Mesothelial cell of epicardium (in vitro differentiated cells): ENCODE results near the gene TRMT1L. TPM values are rescaled to one million over a fixed set of nuclear protein-coding genes. Genes with fewer than 3 reads are reported as not detected.

Experiments
- DNase-seq, 2 experiments: peaks; one replicate each; pipeline ENCODE4 v3.0.0; 2021; ENCODE audit warnings: low spot score in 2 of 2; ENCODE audit not compliant: unreplicated experiment in 2 of 2
- H3K27ac Mint-ChIP-seq: 2 replicates; pipeline ENCODE4 v1.8.0; 2021; ENCODE audit warnings: mixed read lengths
- H3K27me3 Mint-ChIP-seq: 2 replicates; pipeline ENCODE4 v1.8.0; 2021; ENCODE audit warnings: low read depth, mixed read lengths
- H3K36me3 Mint-ChIP-seq: 2 replicates; pipeline ENCODE4 v1.8.0; 2021; ENCODE audit warnings: mixed read lengths
- H3K4me1 Mint-ChIP-seq: 2 replicates; pipeline ENCODE4 v1.8.0; 2021; ENCODE audit warnings: mixed read lengths
- H3K4me3 Mint-ChIP-seq: 2 replicates; pipeline ENCODE4 v1.8.0; 2021; ENCODE audit warnings: mild to moderate bottlenecking, moderate library complexity, mixed read lengths
- H3K9me3 Mint-ChIP-seq: 2 replicates; pipeline ENCODE4 v1.8.0; 2021; ENCODE audit warnings: mixed read lengths
- total RNA-seq: library from RNA; stranded (reverse); gene quantifications from 3 replicates; pipeline ENCODE4 v1.2.1, GENCODE V29; 2021
- TF ChIP-seq, protein P1 (sequence below): fragments of 200-600 bp; sonication (generic); IDR thresholded peaks from one replicate; pipeline ENCODE4 v1.5.0; 2021; ENCODE audit warnings: antibody characterized with exemption; ENCODE audit not compliant: unreplicated experiment

Gene TRMT1L
- total RNA-seq, 1 donor from 2014 or later = 16.7 TPM

DNA sequence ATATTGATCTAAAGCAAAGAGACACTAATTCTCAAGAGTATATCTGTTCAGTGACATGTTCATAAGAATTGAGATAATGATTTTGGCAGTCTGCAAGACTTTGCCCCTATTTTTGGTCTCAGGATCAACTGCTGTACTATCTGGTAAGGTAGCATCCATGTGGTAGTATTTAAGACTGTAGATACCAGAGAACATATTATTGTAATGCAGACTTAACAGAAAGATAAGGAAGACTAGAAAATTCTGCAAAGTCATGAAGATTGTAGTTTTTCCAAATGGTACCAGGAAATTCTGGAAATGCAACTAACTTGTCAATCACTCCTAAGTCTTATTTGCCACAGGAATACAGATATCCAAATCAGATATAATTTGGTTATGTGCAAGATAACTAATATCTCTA, 76.3 kb downstream of the TRMT1L start:
- Mint-ChIP-seq H3K9me3 (peaks cover 8% of the 10 kb centered on the region), H3K4me3 (no peak overlapping the region), H3K27me3 (no peaks in the 10 kb centered on the region), H3K27ac (no peak overlapping the region), H3K4me1 (no peaks in the 10 kb centered on the region), H3K36me3 (peaks cover 6% of the 10 kb centered on the region)
- TF ChIP-seq, protein P1, sequence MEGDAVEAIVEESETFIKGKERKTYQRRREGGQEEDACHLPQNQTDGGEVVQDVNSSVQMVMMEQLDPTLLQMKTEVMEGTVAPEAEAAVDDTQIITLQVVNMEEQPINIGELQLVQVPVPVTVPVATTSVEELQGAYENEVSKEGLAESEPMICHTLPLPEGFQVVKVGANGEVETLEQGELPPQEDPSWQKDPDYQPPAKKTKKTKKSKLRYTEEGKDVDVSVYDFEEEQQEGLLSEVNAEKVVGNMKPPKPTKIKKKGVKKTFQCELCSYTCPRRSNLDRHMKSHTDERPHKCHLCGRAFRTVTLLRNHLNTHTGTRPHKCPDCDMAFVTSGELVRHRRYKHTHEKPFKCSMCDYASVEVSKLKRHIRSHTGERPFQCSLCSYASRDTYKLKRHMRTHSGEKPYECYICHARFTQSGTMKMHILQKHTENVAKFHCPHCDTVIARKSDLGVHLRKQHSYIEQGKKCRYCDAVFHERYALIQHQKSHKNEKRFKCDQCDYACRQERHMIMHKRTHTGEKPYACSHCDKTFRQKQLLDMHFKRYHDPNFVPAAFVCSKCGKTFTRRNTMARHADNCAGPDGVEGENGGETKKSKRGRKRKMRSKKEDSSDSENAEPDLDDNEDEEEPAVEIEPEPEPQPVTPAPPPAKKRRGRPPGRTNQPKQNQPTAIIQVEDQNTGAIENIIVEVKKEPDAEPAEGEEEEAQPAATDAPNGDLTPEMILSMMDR = no peak
- no peak for DNase-seq

DNA sequence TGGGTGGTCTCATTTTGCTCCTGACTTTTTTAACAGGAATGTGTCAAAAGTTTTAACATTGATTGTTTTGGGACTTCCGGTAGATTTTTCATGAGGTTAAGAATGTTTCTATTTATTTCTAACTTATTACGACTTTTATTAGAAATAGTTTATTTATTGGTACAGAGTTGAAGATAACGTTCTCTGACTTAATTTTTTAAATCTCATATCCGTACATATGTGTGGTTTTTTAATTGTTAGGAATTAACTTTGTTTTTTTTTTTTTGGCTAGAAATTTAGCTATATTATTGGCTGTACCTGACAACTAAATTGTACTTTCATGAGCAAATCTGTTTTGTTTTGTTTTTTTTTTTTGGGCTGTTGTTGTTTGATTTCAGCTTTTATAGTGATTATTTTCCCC, 79.4 kb downstream of the TRMT1L start:
- no peak overlapping the region for H3K27ac Mint-ChIP-seq
- no peaks in the 10 kb centered on the region for H3K4me1 Mint-ChIP-seq
- peaks cover 9% of the 10 kb centered on the region for H3K9me3 Mint-ChIP-seq
- no peak for DNase-seq
- no peaks in the 10 kb centered on the region for H3K27me3 Mint-ChIP-seq
- no peak overlapping the region for H3K4me3 Mint-ChIP-seq
- TF ChIP-seq, protein P1 = no peak
- peaks cover 13% of the 10 kb centered on the region for H3K36me3 Mint-ChIP-seq

DNA sequence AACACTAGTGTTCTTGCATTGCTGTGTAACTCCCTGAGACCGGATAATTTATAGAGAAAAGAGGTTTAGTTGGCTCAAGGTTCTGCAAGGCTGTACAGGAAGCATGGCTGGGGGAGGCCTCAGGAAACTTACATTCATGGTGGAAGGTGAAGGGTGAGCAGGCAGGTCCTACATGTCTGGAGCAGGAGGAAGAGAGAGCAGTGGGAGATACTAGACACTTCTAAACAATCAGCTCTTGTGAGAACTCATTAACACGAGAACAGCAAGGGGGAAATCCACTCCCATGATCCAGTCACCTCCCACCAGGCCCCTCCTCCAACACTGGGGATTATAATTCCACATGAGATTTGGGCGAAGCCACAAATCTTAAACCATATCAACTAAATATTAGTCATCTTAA, 81.3 kb downstream of the TRMT1L start:
- no peak for DNase-seq
- Mint-ChIP-seq H3K4me1 (no peaks in the 10 kb centered on the region), H3K27ac (no peak overlapping the region), H3K36me3 (peaks cover 20% of the 10 kb centered on the region), H3K9me3 (peaks cover 19% of the 10 kb centered on the region), H3K27me3 (no peaks in the 10 kb centered on the region), H3K4me3 (no peak overlapping the region)
- TF ChIP-seq, protein P1 = no peak

DNA sequence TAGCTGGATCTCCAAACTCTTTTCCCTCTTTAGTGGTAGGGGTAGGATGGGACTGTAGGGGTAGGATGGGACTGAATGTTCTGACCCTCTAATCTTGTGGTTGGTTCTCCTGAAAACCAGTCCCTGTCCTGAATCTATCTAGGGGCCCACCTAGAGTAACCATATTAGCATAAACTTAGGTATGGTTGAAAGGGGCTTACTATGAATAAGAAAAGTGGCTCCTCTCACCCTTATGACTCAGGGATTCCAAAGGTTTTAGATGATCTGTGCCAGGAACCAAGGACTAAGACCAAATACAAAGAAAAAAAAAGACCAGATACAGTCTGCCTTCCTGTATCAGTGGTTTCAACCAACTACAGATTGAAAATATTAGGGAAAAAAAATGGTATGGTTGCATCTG, 82.4 kb downstream of the TRMT1L start:
- peaks cover 20% of the 10 kb centered on the region for H3K36me3 Mint-ChIP-seq
- H3K4me3 Mint-ChIP-seq = no peak overlapping the region
- no peaks in the 10 kb centered on the region for H3K4me1 Mint-ChIP-seq
- no peak for DNase-seq
- TF ChIP-seq, protein P1 = no peak
- H3K9me3 Mint-ChIP-seq = peaks cover 19% of the 10 kb centered on the region
- H3K27me3 Mint-ChIP-seq = no peaks in the 10 kb centered on the region
- no peak overlapping the region for H3K27ac Mint-ChIP-seq

DNA sequence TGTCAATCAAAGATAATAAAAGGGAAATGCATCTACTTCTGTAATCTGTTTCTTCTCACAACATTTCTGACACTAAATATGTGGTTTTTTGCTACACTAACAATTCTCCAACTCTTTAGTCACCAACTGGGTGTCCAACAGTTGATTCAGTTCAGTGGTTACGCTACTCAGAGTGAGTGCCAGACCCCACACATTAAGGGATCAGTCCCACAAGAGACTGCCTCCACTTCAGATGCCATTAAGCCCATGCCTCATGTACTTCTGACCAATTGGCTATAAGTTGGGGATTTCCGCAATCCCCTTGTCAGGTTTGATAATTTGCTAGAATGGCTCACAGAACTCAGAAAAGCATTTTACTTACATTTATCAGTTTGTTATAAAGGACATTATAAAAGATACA, 83.0 kb downstream of the TRMT1L start:
- Mint-ChIP-seq H3K27me3 (no peaks in the 10 kb centered on the region), H3K4me3 (no peak overlapping the region), H3K36me3 (peaks cover 20% of the 10 kb centered on the region), H3K27ac (no peak overlapping the region), H3K4me1 (no peaks in the 10 kb centered on the region), H3K9me3 (peaks cover 19% of the 10 kb centered on the region)
- DNase-seq = no peak
- TF ChIP-seq, protein P1 = no peak

DNA sequence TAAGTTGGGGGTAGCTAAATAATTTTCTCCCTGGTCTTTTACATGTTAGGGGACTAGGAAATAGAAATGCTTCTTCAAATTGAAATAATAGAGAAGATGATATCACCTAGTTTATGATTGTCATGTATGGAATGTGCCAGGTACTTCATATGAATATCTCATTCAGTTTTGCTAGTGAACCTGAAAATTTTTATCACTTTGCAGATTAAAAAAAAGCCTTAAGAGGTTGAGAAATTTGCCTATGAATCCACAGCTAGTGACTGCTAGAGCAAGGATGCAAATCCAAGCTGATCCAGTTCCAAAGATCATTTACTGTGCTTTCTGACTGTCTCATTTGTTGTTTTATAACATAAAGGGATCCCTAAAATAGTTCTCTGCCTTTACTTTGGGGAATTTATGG, 86.7 kb downstream of the TRMT1L start:
- Mint-ChIP-seq H3K27me3 (no peaks in the 10 kb centered on the region), H3K9me3 (peaks cover 15% of the 10 kb centered on the region), H3K36me3 (peaks cover 33% of the 10 kb centered on the region), H3K27ac (no peak overlapping the region), H3K4me3 (no peak overlapping the region), H3K4me1 (peaks cover 5% of the 10 kb centered on the region)
- TF ChIP-seq, protein P1 = no peak
- no peak for DNase-seq
